Measurements from ENCODE around the gene FUCA1. TPM values are rescaled to one million over a fixed set of nuclear protein-coding genes. Genes with fewer than 3 reads are reported as not detected.
A peak's percentile ranks its signal among the peaks of the same experiment; 100 is the strongest.

Gene FUCA1
- total and polyA plus RNA-seq, 10 of the 15 experiments (the other 5 are each of a cell fraction or from before 2014, with no cell fraction given) = 33.3 to 117 (median 52.6) TPM

DNA sequence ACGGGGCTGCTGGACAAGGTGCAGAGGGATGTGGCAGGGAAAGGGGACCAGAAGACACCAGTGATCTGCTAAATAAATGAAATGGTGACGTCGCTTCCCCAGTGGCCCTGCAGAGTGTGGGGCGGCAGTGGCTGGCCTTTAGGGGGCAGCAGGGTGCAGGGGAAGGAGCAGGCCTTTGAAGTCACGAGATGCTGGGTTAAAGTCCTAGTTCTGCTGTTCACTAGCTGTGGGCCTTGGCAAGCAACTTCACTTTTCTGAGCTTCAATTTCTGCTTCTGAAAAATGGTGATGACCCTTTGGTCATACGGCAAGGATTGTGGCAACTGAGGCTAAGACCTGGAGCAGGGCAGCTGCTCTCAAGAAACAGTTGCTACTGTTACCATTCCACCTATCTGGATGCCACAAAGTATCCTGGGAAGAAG is 58.3 kb downstream of the FUCA1 start (continued):
- TF ChIP-seq, protein P1, sequence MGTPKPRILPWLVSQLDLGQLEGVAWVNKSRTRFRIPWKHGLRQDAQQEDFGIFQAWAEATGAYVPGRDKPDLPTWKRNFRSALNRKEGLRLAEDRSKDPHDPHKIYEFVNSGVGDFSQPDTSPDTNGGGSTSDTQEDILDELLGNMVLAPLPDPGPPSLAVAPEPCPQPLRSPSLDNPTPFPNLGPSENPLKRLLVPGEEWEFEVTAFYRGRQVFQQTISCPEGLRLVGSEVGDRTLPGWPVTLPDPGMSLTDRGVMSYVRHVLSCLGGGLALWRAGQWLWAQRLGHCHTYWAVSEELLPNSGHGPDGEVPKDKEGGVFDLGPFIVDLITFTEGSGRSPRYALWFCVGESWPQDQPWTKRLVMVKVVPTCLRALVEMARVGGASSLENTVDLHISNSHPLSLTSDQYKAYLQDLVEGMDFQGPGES (IDR thresholded peaks at IDR 0.05) = no peak
- peak; percentile 60; the same call in 1 of the 2 replicates for TF ChIP-seq CREB1 (IDR thresholded peaks at IDR 0.05; ENCODE audit: low read depth)
- TF ChIP-seq, protein P2, sequence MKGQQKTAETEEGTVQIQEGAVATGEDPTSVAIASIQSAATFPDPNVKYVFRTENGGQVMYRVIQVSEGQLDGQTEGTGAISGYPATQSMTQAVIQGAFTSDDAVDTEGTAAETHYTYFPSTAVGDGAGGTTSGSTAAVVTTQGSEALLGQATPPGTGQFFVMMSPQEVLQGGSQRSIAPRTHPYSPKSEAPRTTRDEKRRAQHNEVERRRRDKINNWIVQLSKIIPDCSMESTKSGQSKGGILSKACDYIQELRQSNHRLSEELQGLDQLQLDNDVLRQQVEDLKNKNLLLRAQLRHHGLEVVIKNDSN (IDR thresholded peaks at IDR 0.05; ENCODE audit: borderline replicate concordance, extremely low read length, insufficient read depth, low read depth, low read length) = peak; percentile 41
- TF ChIP-seq, protein P3, sequence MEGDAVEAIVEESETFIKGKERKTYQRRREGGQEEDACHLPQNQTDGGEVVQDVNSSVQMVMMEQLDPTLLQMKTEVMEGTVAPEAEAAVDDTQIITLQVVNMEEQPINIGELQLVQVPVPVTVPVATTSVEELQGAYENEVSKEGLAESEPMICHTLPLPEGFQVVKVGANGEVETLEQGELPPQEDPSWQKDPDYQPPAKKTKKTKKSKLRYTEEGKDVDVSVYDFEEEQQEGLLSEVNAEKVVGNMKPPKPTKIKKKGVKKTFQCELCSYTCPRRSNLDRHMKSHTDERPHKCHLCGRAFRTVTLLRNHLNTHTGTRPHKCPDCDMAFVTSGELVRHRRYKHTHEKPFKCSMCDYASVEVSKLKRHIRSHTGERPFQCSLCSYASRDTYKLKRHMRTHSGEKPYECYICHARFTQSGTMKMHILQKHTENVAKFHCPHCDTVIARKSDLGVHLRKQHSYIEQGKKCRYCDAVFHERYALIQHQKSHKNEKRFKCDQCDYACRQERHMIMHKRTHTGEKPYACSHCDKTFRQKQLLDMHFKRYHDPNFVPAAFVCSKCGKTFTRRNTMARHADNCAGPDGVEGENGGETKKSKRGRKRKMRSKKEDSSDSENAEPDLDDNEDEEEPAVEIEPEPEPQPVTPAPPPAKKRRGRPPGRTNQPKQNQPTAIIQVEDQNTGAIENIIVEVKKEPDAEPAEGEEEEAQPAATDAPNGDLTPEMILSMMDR (IDR thresholded peaks at IDR 0.05 in 2 of 3, conservative IDR thresholded peaks at IDR 0.05 in 1 of 3; ENCODE audit: control insufficient read depth in 2 of 3, extremely low read depth in 1 of 3, insufficient read depth in 1 of 3, low read depth in 3 of 3, low read length in 3 of 3) = peak; percentile 95 to 98 (median 97)
- TF ChIP-seq RAD21 (IDR thresholded peaks at IDR 0.05; ENCODE audit: insufficient read depth, low read depth, low read length) = peak; percentile 83
- TF ChIP-seq, protein P4, sequence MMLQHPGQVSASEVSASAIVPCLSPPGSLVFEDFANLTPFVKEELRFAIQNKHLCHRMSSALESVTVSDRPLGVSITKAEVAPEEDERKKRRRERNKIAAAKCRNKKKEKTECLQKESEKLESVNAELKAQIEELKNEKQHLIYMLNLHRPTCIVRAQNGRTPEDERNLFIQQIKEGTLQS (IDR thresholded peaks at IDR 0.05; ENCODE audit: borderline replicate concordance, extremely low read depth, low read depth, low read length) = peak; percentile 43; the same call in 1 of the 2 replicates
- TF ChIP-seq TCF7 (IDR thresholded peaks at IDR 0.05; ENCODE audit: borderline replicate concordance) = peak; percentile 98
- TF ChIP-seq CREM (IDR thresholded peaks at IDR 0.05; ENCODE audit: low read depth) = peak; percentile 57; the same call in 1 of the 2 replicates
- peak; percentile 93 for TF ChIP-seq ATF7 (IDR thresholded peaks at IDR 0.05; ENCODE audit: low read depth)
- no peak for TF ChIP-seq ZNF217 (IDR thresholded peaks at IDR 0.05)
